Esophagus (tissue), 2 donors: ENCODE results near the gene CPNE5. TPM values are rescaled to one million over a fixed set of nuclear protein-coding genes. Genes with fewer than 3 reads are reported as not detected.
"Not testable (repeated sequence)": the region's sequence is repeated elsewhere in the genome, so short reads cannot be mapped to it uniquely, and the experiment has no call there.

Experiments used
- H3K27ac ChIP-seq, 2 donors: one replicate each; pipeline ENCODE4 v1.5.1; 2013; ENCODE audit warnings: low read depth in 2 of 2, mild to moderate bottlenecking in 2 of 2, inconsistent platforms in 1 of 2, low read length in 1 of 2, moderate library complexity in 1 of 2
- H3K27me3 ChIP-seq, 2 donors: one replicate each; pipeline ENCODE4 v1.6.1; 2013; ENCODE audit warnings: low read length in 2 of 2, control low read depth in 1 of 2, mild to moderate bottlenecking in 1 of 2; ENCODE audit not compliant: insufficient read depth in 2 of 2, control insufficient read depth in 1 of 2
- H3K36me3 ChIP-seq, 2 donors: one replicate each; pipeline ENCODE4 v1.6.1; 2013; ENCODE audit warnings: low read length in 1 of 2; ENCODE audit not compliant: control insufficient read depth in 2 of 2, insufficient read depth in 2 of 2
- H3K4me1 ChIP-seq, 2 donors: one replicate each; pipeline ENCODE4 v1.6.1; 2013; ENCODE audit warnings: low read length in 1 of 2; ENCODE audit not compliant: control insufficient read depth in 2 of 2, insufficient read depth in 2 of 2
- H3K4me3 ChIP-seq, 2 donors: one replicate each; pipeline ENCODE4 v1.5.1; 2013; ENCODE audit warnings: low read length in 2 of 2, mild to moderate bottlenecking in 2 of 2, low read depth in 1 of 2, moderate library complexity in 1 of 2
- H3K9me3 ChIP-seq, 2 donors: one replicate each; pipeline ENCODE4 v1.6.1; 2013; ENCODE audit warnings: mild to moderate bottlenecking in 2 of 2, low read depth in 1 of 2, low read length in 1 of 2, moderate library complexity in 1 of 2; ENCODE audit not compliant: control insufficient read depth in 2 of 2, insufficient read depth in 1 of 2
- WGBS, 2 donors: extraction: QIAGEN DNeasy Blood & Tissue Kit; methylation state at CpG; one replicate each; pipeline ENCODE4 v1.1.7; 2013; 5-methylcytosine and 5-hydroxymethylcytosine counted together
- polyA plus RNA-seq, 2 donors: library from polyadenylated mRNA; stranded (reverse); fragments of 200-250 nt; gene quantifications; one replicate each; pipeline ENCODE4 v1.2.3, GENCODE V29; 2013
- donor health status: healthy with polysubstance abuse.
- donor health status: Bipolar disorder and iron deficiency.

The CPNE5 gene
- polyA plus RNA-seq, 2 donors = 0.73 to 0.81 TPM

GRCh38 chr6:36818756-36819155, 20.5 kb downstream of the CPNE5 start:
- 73 to 87% methylated on average over 4 of the region's 4 CpGs for WGBS, 2 donors

GRCh38 chr6:36817847-36818246, 21.4 kb downstream of the CPNE5 start:
- WGBS, 2 donors = 88 to 91% methylated on average over 3 of the region's 3 CpGs
- peaks cover 0 to under 1% of the 10 kb centered on the region in 2 donors for H3K4me1 ChIP-seq
- no peak overlapping the region for H3K27ac ChIP-seq

More at GRCh38 chr6:36818756-36819155, 20.5 kb downstream of the CPNE5 start:
- Histone ChIP-seq H3K9me3 (no peaks in the 10 kb centered on the region), H3K36me3 (no peaks in the 10 kb centered on the region), H3K4me3 (no peak overlapping the region), H3K27me3 (no peaks in the 10 kb centered on the region), H3K27ac (no peak overlapping the region), H3K4me1 (peaks cover 0 to 4% of the 10 kb centered on the region in 2 donors)

GRCh38 chr6:36817176-36817817, 21.9 kb downstream of the CPNE5 start:
- Histone ChIP-seq H3K36me3 (no peaks in the 10 kb centered on the region), H3K4me3 (no peak overlapping the region), H3K9me3 (no peaks in the 10 kb centered on the region), H3K27ac (no peak overlapping the region), H3K27me3 (no peaks in the 10 kb centered on the region), H3K4me1 (no peaks in the 10 kb centered on the region)
- 86 to 95% methylated on average over 9 of the region's 9 CpGs for WGBS, 2 donors

More at GRCh38 chr6:36817847-36818246, 21.4 kb downstream of the CPNE5 start:
- H3K4me3 ChIP-seq = no peak overlapping the region
- H3K9me3 ChIP-seq = no peaks in the 10 kb centered on the region
- no peaks in the 10 kb centered on the region for H3K27me3 ChIP-seq
- H3K36me3 ChIP-seq = no peaks in the 10 kb centered on the region

GRCh38 chr6:36815962-36816735, 23.1 kb downstream of the CPNE5 start:
- no peaks in the 10 kb centered on the region for H3K36me3 ChIP-seq
- 82% methylated on average over 7 of the region's 7 CpGs for WGBS, 2 donors
- H3K27me3 ChIP-seq = no peaks in the 10 kb centered on the region
- no peak overlapping the region for H3K4me3 ChIP-seq
- no peaks in the 10 kb centered on the region for H3K9me3 ChIP-seq
- no peak overlapping the region for H3K27ac ChIP-seq
- H3K4me1 ChIP-seq = no peaks in the 10 kb centered on the region

GRCh38 chr6:36814249-36814648, 25.0 kb downstream of the CPNE5 start:
- H3K4me1 ChIP-seq = no peaks in the 10 kb centered on the region
- no peaks in the 10 kb centered on the region for H3K9me3 ChIP-seq
- 92% methylated on average over 7 of the region's 7 CpGs for WGBS, 2 donors
- H3K4me3 ChIP-seq = no peak overlapping the region
- H3K36me3 ChIP-seq = no peaks in the 10 kb centered on the region
- no peaks in the 10 kb centered on the region for H3K27me3 ChIP-seq
- no peak overlapping the region for H3K27ac ChIP-seq

GRCh38 chr6:36813526-36813925, 25.7 kb downstream of the CPNE5 start:
- WGBS, 2 donors = 67 to 78% methylated on average over 3 of the region's 3 CpGs
- Histone ChIP-seq H3K4me3 (no peak overlapping the region), H3K27me3 (no peaks in the 10 kb centered on the region), H3K9me3 (no peaks in the 10 kb centered on the region), H3K36me3 (no peaks in the 10 kb centered on the region), H3K27ac (no peak overlapping the region), H3K4me1 (no peaks in the 10 kb centered on the region)

- H3K9me3 ChIP-seq, H3K4me3 ChIP-seq, H3K36me3 ChIP-seq, H3K27me3 ChIP-seq, H3K27ac ChIP-seq, H3K4me1 ChIP-seq: not testable (repeated sequence)
- WGBS, 2 donors = 89 to 92% methylated on average over 3 of the region's 3 CpGs
Observed at GRCh38 chr6:36813047-36813446, 26.2 kb downstream of the CPNE5 start.

GRCh38 chr6:36809941-36810803, 29.1 kb downstream of the CPNE5 start:
- Histone ChIP-seq H3K27me3 (no peaks in the 10 kb centered on the region), H3K27ac (no peak overlapping the region), H3K36me3 (no peaks in the 10 kb centered on the region), H3K4me1 (no peaks in the 10 kb centered on the region), H3K4me3 (no peak overlapping the region), H3K9me3 (no peaks in the 10 kb centered on the region)
- WGBS, 2 donors = 68 to 75% methylated on average over 16 of the region's 16 CpGs

- H3K27me3 ChIP-seq = no peaks in the 10 kb centered on the region
- 93 to 95% methylated on average over 6 of the region's 6 CpGs for WGBS, 2 donors
- no peak overlapping the region for H3K4me3 ChIP-seq
- no peaks in the 10 kb centered on the region for H3K9me3 ChIP-seq
- H3K36me3 ChIP-seq = no peaks in the 10 kb centered on the region
- H3K27ac ChIP-seq = no peak overlapping the region
- no peaks in the 10 kb centered on the region for H3K4me1 ChIP-seq
Observed at GRCh38 chr6:36809156-36809555, 30.1 kb downstream of the CPNE5 start.
